IPS DF 6.9 (cell line): ENCODE results near the gene NR4A3.

ENCODE experiments used
- DNase-seq: peaks from one replicate; pipeline ENCODE4 v3.0.0-alpha.2; 2013; ENCODE audit warnings: low read depth, low spot score
- H3K27ac ChIP-seq: one replicate; pipeline ENCODE4 v1.5.1; 2013; ENCODE audit warnings: low read length, control low read depth
- H3K27me3 ChIP-seq: 2 replicates; pipeline ENCODE4 v1.6.1; 2013; ENCODE audit warnings: mild to moderate bottlenecking, low read length; ENCODE audit not compliant: control insufficient read depth, insufficient read depth
- H3K36me3 ChIP-seq: 2 replicates; pipeline ENCODE4 v1.6.1; 2013; ENCODE audit warnings: low read length; ENCODE audit not compliant: control insufficient read depth, insufficient read depth
- H3K4me1 ChIP-seq: 2 replicates; pipeline ENCODE4 v1.6.1; 2013; ENCODE audit warnings: low read length; ENCODE audit not compliant: control insufficient read depth, insufficient read depth
- H3K4me3 ChIP-seq: 2 replicates; pipeline ENCODE4 v1.5.1; 2013; ENCODE audit warnings: mild to moderate bottlenecking, low read length
- H3K9me3 ChIP-seq: 2 replicates; pipeline ENCODE4 v1.6.1; 2013; ENCODE audit warnings: low read length, inconsistent platforms; ENCODE audit not compliant: control insufficient read depth, insufficient read depth
- WGBS: extraction: QIAGEN DNeasy Blood & Tissue Kit; methylation state at CpG from one replicate; pipeline ENCODE4 v1.1.7; 2013; ENCODE audit warnings: mixed read lengths, missing lambda C conversion rate; ENCODE audit not compliant: insufficient read length, insufficient coverage; 5-methylcytosine and 5-hydroxymethylcytosine counted together

NR4A3 gene

DNA sequence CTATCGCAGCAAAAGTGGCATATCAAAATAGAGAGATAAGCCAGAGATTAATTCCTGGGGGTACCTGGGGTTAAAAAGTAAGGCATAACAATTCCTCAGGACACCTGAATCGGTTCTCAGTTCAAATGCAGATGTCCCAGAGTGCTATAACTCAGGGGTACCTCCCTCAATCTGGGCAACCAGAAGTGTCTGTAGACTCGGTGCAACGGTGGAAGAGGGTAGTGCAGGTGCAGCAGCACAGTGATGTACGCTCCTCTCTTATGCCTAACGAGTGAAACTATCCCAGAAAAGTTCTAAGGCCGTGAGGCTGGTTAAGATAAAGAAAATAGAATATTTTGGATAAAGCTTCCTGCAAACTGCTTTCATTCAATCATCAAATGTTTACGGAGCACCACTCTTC, 7.9 kb upstream of the NR4A3 start:
- H3K9me3 ChIP-seq, result no peaks in the 10 kb centered on the region
- no peak for DNase-seq
- H3K36me3 ChIP-seq, result no peaks in the 10 kb centered on the region
- no CpG with 5 or more reads among the region's 8 CpGs for WGBS
- H3K27ac ChIP-seq, result no peak overlapping the region
- H3K4me3 ChIP-seq, result no peak overlapping the region
- H3K4me1 ChIP-seq, result peaks cover 3% of the 10 kb centered on the region; the same call in 1 of the 2 replicates
- H3K27me3 ChIP-seq, result no peaks in the 10 kb centered on the region

DNA sequence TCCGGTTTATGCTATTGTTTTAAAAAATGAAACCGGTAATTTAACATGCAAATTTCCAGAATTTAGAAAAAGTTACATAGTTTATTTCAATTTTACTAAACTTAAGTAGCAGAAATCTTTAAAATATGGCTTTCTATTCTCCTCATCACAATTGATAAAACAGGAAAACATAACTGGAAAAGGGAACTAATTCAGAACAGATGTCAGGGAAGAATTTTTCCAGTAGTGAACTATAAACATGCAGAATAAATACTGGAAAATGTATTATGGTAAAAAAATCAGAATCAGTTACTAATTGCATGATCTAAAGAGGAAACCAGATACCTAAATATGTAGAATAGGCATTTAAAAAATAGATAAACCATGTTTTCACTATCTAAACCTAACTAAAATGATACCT, 7.3 kb upstream of the NR4A3 start:
- no peak for DNase-seq
- peaks cover 3% of the 10 kb centered on the region; the same call in 1 of the 2 replicates for H3K4me1 ChIP-seq
- WGBS, result no CpG with 5 or more reads among the region's 2 CpGs

DNA sequence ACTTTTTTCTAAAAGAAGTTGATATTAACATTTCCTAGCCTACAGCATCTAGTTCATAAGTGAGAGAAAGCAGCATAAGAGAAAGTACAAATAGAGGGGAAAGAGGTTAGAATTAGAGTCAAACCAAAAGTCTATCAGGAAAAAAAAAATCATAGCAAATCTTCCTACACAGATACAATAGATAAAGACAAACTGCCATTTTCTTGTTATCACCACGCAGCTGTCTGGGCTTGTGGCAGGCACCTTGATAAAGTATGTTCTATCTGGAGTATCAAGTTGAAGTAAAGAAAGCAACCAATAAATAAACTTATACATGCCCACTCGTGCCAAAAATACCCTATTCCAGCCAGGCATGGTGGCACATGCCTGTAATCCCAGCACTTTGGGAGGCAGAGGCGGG, 5.3 kb upstream of the NR4A3 start:
- DNase-seq, result no peak
- no CpG with 5 or more reads among the region's 3 CpGs for WGBS
- peaks cover 4% of the 10 kb centered on the region; the same call in 1 of the 2 replicates for H3K4me1 ChIP-seq

More for the DNA sequence above, 7.3 kb upstream of the NR4A3 start:
- H3K27me3 ChIP-seq, result no peaks in the 10 kb centered on the region
- no peak overlapping the region for H3K4me3 ChIP-seq
- H3K27ac ChIP-seq, result no peak overlapping the region
- H3K36me3 ChIP-seq, result no peaks in the 10 kb centered on the region
- no peaks in the 10 kb centered on the region for H3K9me3 ChIP-seq

DNA sequence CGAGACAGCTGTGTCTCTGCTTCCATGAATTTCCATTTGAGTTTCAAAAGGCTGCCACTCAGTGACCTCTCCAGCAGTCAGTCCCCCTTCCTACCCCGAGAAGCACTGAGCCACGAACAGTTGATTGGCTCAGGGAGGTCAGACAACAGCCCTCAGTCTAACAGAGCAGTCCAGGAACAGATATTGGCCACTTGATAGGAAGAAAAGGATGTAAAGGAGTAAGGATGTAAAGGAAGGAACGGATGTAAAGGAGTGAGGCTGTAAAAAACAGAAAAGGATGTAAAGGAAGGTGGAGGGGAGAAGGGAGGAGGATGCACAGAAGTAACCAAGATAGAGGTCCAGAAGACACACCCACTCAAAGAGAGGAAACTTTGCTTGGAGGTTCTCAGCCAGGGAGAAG, 3.2 kb upstream of the NR4A3 start:
- H3K9me3 ChIP-seq, result no peaks in the 10 kb centered on the region
- WGBS, result 100% methylated on average over 1 of the region's 4 CpGs

More for the DNA sequence above, 5.3 kb upstream of the NR4A3 start:
- Histone ChIP-seq H3K9me3 (no peaks in the 10 kb centered on the region), H3K36me3 (no peaks in the 10 kb centered on the region), H3K27ac (no peak overlapping the region), H3K27me3 (peaks cover 8% of the 10 kb centered on the region; the same call in 1 of the 2 replicates), H3K4me3 (no peak overlapping the region)

GRCh38 chr9:99819123-99819855, 2.4 kb upstream of the NR4A3 start:
- no peak for DNase-seq
- Histone ChIP-seq H3K27me3 (peaks cover 26% of the 10 kb centered on the region), H3K9me3 (no peaks in the 10 kb centered on the region), H3K27ac (no peak overlapping the region), H3K4me3 (peak overlapping the region; percentile 69), H3K36me3 (no peaks in the 10 kb centered on the region), H3K4me1 (peaks cover 4% of the 10 kb centered on the region; the same call in 1 of the 2 replicates)
- no CpG with 5 or more reads among the region's 54 CpGs for WGBS

More for the DNA sequence above, 3.2 kb upstream of the NR4A3 start:
- H3K27ac ChIP-seq, result no peak overlapping the region
- no peaks in the 10 kb centered on the region for H3K36me3 ChIP-seq
- peaks cover 4% of the 10 kb centered on the region; the same call in 1 of the 2 replicates for H3K4me1 ChIP-seq
- H3K27me3 ChIP-seq, result peaks cover 18% of the 10 kb centered on the region
- no peak for DNase-seq
- no peak overlapping the region for H3K4me3 ChIP-seq

- H3K4me3 ChIP-seq, result peak overlapping the region; percentile 69; the same call in 1 of the 2 replicates
- no CpG with 5 or more reads among the region's 81 CpGs for WGBS
- no peaks in the 10 kb centered on the region for H3K9me3 ChIP-seq
- H3K27ac ChIP-seq, result no peak overlapping the region
- DNase-seq, result no peak
- H3K27me3 ChIP-seq, result peaks cover 30% of the 10 kb centered on the region
- H3K36me3 ChIP-seq, result no peaks in the 10 kb centered on the region
- peaks cover 4% of the 10 kb centered on the region; the same call in 1 of the 2 replicates for H3K4me1 ChIP-seq
These were observed 1.6 kb upstream of the NR4A3 start for GRCh38 chr9:99819856-99820684.

- no peak overlapping the region for H3K27ac ChIP-seq
- H3K36me3 ChIP-seq, result no peaks in the 10 kb centered on the region
- H3K4me3 ChIP-seq, result peak overlapping the region; percentile 79
- peaks cover 4% of the 10 kb centered on the region; the same call in 1 of the 2 replicates for H3K4me1 ChIP-seq
- DNase-seq, result no peak
- peaks cover 37% of the 10 kb centered on the region for H3K27me3 ChIP-seq
- no peaks in the 10 kb centered on the region for H3K9me3 ChIP-seq
- no CpG with 5 or more reads among the region's 28 CpGs for WGBS
These were observed 845 bp upstream of the NR4A3 start for GRCh38 chr9:99820685-99821395.

- Histone ChIP-seq H3K36me3 (no peaks in the 10 kb centered on the region), H3K9me3 (no peaks in the 10 kb centered on the region), H3K27ac (no peak overlapping the region), H3K4me3 (peak overlapping the region; percentile 79; the same call in 1 of the 2 replicates), H3K4me1 (peaks cover 4% of the 10 kb centered on the region; the same call in 1 of the 2 replicates), H3K27me3 (peaks cover 51% of the 10 kb centered on the region)
- WGBS, result no CpG with 5 or more reads among the region's 51 CpGs
- no peak for DNase-seq
These were observed 572 bp downstream of the NR4A3 start for GRCh38 chr9:99822109-99822805.

GRCh38 chr9:99822806-99823591, 1.3 kb downstream of the NR4A3 start:
- no CpG with 5 or more reads among the region's 40 CpGs for WGBS
- no peak for DNase-seq
- Histone ChIP-seq H3K4me3 (peak overlapping the region; percentile 7; the same call in 1 of the 2 replicates), H3K27ac (no peak overlapping the region), H3K27me3 (peaks cover 58% of the 10 kb centered on the region), H3K4me1 (peaks cover 5% of the 10 kb centered on the region), H3K36me3 (no peaks in the 10 kb centered on the region), H3K9me3 (no peaks in the 10 kb centered on the region)
